ENCODE data around the gene NPC1.

DNA sequence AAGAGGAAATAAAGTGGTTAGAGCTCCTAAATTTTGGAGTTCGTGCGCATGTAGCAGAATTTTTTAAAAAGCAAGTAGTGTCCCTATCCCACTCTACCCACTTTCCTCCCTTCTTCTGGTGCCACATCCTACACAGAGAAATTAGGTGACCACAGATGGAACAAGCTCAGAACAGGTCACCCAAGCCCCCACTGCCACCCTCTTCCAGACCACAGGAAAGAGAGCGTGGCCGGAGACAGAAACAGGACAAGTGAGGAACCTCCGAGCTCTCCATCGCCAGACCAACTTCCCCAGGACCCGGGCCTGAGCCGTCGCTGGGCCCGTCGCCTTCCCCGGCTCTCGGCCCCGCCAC is 433 bp downstream of the NPC1 start:
- TF ChIP-seq POLR2A (IDR thresholded peaks at IDR 0.05) = no peak
- TF ChIP-seq, protein P1, sequence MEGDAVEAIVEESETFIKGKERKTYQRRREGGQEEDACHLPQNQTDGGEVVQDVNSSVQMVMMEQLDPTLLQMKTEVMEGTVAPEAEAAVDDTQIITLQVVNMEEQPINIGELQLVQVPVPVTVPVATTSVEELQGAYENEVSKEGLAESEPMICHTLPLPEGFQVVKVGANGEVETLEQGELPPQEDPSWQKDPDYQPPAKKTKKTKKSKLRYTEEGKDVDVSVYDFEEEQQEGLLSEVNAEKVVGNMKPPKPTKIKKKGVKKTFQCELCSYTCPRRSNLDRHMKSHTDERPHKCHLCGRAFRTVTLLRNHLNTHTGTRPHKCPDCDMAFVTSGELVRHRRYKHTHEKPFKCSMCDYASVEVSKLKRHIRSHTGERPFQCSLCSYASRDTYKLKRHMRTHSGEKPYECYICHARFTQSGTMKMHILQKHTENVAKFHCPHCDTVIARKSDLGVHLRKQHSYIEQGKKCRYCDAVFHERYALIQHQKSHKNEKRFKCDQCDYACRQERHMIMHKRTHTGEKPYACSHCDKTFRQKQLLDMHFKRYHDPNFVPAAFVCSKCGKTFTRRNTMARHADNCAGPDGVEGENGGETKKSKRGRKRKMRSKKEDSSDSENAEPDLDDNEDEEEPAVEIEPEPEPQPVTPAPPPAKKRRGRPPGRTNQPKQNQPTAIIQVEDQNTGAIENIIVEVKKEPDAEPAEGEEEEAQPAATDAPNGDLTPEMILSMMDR (IDR thresholded peaks at IDR 0.05 in 4 of 5, conservative IDR thresholded peaks at IDR 0.05 in 1 of 5) = no peak
